Retinal pigment epithelial cell (primary cell): Measurements from ENCODE around the gene HCN2.

Experiments
- DNase-seq: peaks from one replicate; pipeline ENCODE4 v3.0.0-alpha.2; 2010; ENCODE audit warnings: low read depth
- H3K4me3 ChIP-seq: 2 replicates; pipeline ENCODE4 v1.5.1; 2011; ENCODE audit warnings: mild to moderate bottlenecking, low read length, control low read depth, moderate library complexity
- TF ChIP-seq, protein P1 (sequence below): conservative IDR thresholded peaks from 2 replicates; pipeline ENCODE4 v1.5.1; 2011; ENCODE audit warnings: low read depth, low read length, control low read depth, inconsistent platforms

HCN2 gene

DNA sequence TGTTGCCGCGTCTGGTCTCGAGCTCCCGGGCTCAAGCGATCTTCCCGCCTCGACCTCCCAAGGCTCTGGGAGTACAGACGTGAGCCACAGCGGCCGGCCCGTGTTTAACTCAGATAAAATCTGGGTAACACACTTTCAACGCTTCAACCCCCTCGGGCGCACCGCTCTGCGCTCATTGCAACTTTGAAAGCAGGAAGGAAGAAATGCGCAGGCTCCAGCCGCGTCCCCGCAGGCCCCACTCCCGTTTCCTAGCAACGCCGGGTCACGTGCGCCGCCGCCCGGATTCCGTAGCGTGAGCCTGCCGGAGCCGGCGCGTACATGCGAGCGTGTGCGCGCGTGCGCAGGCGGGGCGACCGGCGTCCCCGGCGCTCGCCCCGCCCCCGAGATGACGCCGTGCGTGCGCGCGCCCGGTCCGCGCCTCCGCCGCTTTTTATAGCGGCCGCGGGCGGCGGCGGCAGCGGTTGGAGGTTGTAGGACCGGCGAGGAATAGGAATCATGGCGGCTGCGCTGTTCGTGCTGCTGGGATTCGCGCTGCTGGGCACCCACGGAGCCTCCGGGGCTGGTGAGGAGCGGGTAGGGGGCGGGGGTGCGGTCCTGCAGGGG is 17.4 kb upstream of the HCN2 start, which contains the start of gene BSG:
TSS of gene BSG (plus strand) at position 457 of the 603 bp plus-strand sequence. CDS start at position 496, 39 bp downstream.
- H3K4me3 ChIP-seq, result peak within 1 kb of the TSS; percentile 95
- DNase-seq, result peak; percentile 82
- TF ChIP-seq, protein P1, sequence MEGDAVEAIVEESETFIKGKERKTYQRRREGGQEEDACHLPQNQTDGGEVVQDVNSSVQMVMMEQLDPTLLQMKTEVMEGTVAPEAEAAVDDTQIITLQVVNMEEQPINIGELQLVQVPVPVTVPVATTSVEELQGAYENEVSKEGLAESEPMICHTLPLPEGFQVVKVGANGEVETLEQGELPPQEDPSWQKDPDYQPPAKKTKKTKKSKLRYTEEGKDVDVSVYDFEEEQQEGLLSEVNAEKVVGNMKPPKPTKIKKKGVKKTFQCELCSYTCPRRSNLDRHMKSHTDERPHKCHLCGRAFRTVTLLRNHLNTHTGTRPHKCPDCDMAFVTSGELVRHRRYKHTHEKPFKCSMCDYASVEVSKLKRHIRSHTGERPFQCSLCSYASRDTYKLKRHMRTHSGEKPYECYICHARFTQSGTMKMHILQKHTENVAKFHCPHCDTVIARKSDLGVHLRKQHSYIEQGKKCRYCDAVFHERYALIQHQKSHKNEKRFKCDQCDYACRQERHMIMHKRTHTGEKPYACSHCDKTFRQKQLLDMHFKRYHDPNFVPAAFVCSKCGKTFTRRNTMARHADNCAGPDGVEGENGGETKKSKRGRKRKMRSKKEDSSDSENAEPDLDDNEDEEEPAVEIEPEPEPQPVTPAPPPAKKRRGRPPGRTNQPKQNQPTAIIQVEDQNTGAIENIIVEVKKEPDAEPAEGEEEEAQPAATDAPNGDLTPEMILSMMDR, result no peak

DNA sequence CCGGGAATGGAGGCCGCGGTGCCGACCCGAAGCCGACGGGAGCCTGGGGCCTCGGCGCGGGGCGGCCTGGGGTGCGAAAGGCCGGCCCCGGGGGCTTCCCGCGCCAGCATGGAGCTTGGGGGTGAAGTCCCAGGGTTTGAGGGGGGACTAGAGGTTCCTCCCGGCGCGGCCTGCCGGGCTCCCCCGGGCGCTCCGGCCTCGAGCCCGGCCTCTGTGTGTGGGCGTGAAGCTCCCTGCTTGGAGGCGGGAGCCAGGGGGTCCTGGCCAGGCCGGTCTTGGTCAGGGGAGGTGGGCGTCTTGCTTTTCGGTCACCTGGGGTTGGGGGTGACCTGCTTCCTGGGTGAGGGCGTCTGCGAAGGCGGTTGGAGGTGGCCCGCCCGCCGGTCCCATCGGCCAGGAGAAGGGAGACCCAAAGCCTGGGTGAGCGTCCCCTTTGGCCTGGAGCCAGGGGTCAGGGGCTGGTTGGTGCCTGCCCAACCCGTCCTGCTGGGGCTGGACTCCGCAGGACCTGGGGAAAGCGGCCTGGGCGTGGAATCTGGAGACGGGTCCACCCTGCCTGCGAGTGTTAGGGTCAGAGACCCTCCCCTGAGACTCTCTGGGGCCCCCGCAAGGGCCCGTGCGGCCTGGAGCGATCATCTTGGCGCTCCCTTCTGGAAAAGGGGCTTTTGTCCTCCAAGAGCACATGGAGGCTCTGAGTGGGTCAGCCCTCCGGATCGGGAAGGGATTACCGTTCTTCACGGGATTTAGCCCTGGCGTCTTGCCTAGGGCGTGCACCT is 16.8 kb upstream of the HCN2 start:
- peak; percentile 75 for DNase-seq
- H3K4me3 ChIP-seq, result peak overlapping the region; percentile 95
- TF ChIP-seq, protein P1, result no peak

DNA sequence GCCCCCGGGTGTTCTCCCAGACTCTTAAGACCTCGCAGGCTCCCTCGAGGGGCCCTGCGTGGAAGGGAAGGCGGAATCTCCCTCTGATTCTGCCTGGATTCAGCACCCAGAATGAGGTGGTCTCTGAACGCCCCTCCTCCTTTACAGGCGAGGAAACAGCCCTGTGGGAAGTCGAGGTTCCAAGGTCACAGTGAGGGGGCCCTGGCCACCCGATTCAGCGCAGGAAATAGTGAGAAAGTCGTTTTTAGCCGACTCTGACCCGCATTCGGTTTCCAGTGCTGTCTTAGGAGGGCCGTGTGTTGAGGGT is 16.2 kb upstream of the HCN2 start:
- TF ChIP-seq, protein P1, result no peak
- no peak for DNase-seq
- peak overlapping the region; percentile 95 for H3K4me3 ChIP-seq

DNA sequence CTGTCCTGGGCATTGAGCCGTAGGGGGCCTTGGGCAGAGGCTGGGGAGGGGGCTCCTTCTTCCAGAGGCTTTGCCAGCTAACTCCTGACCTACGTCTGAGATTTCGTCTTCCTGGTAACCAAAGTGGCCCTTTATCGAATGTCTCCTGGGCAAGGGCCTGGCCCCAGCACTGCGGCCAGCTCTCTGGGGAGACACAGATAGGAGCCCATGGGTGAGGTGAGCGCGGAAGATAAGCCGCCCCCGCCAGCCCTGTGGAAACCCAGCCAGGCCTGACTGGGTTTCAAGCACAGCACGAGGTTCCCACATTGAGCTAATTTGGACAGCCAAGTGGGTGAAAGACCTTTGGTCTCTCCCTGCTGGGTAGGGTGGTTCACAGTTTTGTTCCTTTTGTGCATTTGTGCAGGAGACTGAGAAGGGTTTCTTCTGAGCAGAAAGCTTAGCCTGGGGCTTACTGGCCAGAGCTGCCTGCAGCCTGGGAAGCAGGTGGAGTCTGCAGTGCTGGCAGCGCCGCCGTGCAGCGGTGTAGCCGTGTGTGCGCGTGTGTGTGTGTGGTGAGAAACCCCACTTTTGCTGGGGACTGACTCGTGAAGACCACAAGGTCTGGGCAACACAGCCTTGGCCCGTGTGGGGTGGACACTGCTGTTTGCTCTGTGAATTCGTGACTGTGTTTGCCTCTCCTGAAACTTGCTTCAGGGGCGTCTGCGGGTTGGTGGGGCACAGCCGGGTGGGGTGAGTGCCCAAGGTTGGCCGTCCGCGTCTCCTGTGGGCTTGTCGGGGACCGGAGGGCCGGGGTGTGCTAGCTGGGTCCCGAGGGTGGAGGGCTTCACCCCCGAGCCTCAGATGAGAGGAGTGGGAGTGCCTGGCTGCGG is 14.8 kb upstream of the HCN2 start:
- TF ChIP-seq, protein P1, result peak; percentile 3
- DNase-seq, result no peak
- H3K4me3 ChIP-seq, result peak overlapping the region; percentile 95

DNA sequence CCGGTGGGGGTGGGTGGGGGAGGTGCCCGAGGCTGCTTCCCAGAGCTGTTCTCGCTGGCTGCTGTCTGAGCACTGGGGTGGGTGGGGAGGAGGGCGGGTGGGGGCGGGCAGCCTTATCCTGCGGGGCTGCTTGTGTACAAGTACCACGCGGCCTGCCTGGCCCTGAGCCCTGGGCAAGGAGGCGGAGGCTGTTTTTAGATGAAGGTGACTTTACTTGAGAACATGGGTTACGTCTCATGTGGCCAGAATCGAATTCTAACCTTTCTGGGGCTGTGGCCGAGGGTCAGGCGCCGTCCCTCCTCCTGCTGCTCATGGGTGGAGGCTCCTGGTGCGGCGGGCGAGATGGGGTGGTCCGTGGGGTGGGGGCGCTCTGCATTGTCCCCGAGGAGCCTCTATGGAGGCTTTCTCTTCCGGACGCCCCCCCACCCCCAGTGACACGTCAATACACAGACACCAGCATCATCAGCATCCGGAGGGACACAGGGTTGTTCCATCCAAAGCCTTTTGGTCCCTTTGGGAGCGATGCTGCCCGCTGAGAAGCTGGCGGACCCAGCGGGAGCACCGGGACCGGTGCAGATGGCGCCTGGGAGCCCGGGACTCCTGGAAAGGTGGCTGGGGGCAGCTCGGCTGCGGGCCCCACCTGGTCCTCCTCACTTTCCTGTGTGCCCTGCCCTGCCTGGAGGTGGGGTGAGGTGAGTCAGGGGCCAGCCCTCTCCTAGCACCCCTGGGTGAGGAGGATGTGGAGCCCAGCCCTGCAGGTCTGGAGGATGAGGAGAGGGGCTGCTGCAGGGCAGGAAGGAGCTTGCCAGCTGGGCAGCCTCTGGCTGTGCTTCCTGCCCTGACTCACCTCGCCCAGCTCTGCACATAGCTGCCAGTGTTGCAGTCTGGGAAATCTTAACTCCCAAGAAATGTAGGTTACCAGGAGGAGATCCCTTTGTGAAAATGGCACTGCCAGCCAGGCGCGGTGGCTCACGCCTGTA is 13.9 kb upstream of the HCN2 start:
- DNase-seq, result peak; percentile 54
- TF ChIP-seq, protein P1, result no peak
- H3K4me3 ChIP-seq, result peak overlapping the region; percentile 95

DNA sequence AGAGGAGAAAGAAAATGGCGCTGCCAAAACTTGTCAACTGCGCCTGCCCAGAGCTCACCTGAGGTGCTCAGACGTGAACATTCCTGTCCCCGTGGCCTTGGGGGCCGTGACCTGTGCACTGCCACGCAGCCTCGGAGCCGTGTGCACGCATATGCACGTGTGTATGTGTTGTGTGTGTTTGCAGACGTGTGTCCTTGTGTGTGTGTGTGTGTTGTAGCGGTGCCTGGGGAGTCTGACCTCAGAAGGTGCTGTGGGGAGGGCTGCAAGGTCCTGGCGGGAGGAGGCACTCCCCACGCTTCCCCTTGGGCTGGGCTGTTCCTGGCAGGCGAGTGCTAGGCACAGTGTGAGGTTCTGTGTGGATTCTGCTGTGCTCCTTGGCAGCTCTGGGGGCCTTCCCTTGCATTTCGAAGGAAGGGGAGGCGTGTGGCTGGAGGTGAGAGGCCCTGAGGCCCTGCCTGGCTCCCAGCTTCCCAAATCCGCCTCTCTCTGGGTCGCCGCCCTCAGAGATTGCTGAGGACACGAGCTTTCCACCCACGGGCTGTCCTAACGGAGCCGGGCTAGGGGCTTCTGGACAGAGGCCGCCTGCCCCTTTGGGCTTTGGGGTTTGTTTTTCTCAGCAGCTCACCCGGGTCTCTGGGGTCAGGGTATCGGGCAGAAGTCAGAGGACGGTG is 12.8 kb upstream of the HCN2 start:
- no peak overlapping the region for H3K4me3 ChIP-seq
- no peak for DNase-seq
- TF ChIP-seq, protein P1, result no peak
